HUES64 (cell line): Measurements from ENCODE around the gene HEG1.
"Not testable (repeated sequence)": the region's sequence is repeated elsewhere in the genome, so short reads cannot be mapped to it uniquely, and the experiment has no call there.

Experiments
- H3K27ac ChIP-seq: 2 replicates; pipeline ENCODE4 v1.7.0; 2013; ENCODE audit warnings: low read depth, low read length, inconsistent platforms
- H3K27me3 ChIP-seq: 2 replicates; pipeline ENCODE4 v1.6.1; 2013; ENCODE audit warnings: mild to moderate bottlenecking, low read length; ENCODE audit not compliant: insufficient read depth
- H3K36me3 ChIP-seq: 2 replicates; pipeline ENCODE4 v1.6.1; 2013; ENCODE audit warnings: mild to moderate bottlenecking, low read length; ENCODE audit not compliant: insufficient read depth
- H3K4me1 ChIP-seq: 2 replicates; pipeline ENCODE4 v1.6.1; 2013; ENCODE audit warnings: mild to moderate bottlenecking, low read length, moderate library complexity; ENCODE audit not compliant: insufficient read depth
- H3K4me3 ChIP-seq: 2 replicates; pipeline ENCODE4 v1.5.1; 2013; ENCODE audit warnings: mild to moderate bottlenecking, low read length, moderate library complexity
- H3K9ac ChIP-seq: 2 replicates; pipeline ENCODE4 v1.6.1; 2013; ENCODE audit warnings: mild to moderate bottlenecking, low read depth, low read length
- H3K9me3 ChIP-seq: 2 replicates; pipeline ENCODE4 v1.6.1; 2013; ENCODE audit warnings: low read depth, low read length; ENCODE audit not compliant: insufficient read depth
- WGBS: fragments of 150-250, 120-280 bp; methylation state at CpG from one replicate; pipeline ENCODE4 v1.1.7; 2013; ENCODE audit warnings: missing lambda C conversion rate; 5-methylcytosine and 5-hydroxymethylcytosine counted together

Gene HEG1

GRCh38 chr3:124966521-124967445, 89.0 kb downstream of the HEG1 start:
- Histone ChIP-seq H3K27ac (no peak overlapping the region), H3K4me3 (no peak overlapping the region)
- 92% methylated on average over 7 of the region's 7 CpGs for WGBS

GRCh38 chr3:124965413-124965812, 90.4 kb downstream of the HEG1 start:
- Histone ChIP-seq H3K4me1 (no peaks in the 10 kb centered on the region), H3K4me3 (no peak overlapping the region), H3K9ac (no peak overlapping the region), H3K27ac (no peak overlapping the region), H3K36me3 (peaks cover 17% of the 10 kb centered on the region; the same call in 1 of the 2 replicates), H3K9me3 (no peaks in the 10 kb centered on the region), H3K27me3 (no peaks in the 10 kb centered on the region)
- no CpG with 5 or more reads among the region's 1 CpG for WGBS

More at GRCh38 chr3:124966521-124967445, 89.0 kb downstream of the HEG1 start:
- H3K4me1 ChIP-seq, result no peaks in the 10 kb centered on the region
- peaks cover 17% of the 10 kb centered on the region; the same call in 1 of the 2 replicates for H3K36me3 ChIP-seq
- no peak overlapping the region for H3K9ac ChIP-seq
- H3K9me3 ChIP-seq, result no peaks in the 10 kb centered on the region
- H3K27me3 ChIP-seq, result no peaks in the 10 kb centered on the region

- Histone ChIP-seq H3K9ac (no peak overlapping the region), H3K9me3 (no peaks in the 10 kb centered on the region), H3K36me3 (peaks cover 8% of the 10 kb centered on the region; the same call in 1 of the 2 replicates), H3K27ac (no peak overlapping the region), H3K4me1 (no peaks in the 10 kb centered on the region), H3K4me3 (no peak overlapping the region), H3K27me3 (no peaks in the 10 kb centered on the region)
- 96% methylated on average over 3 of the region's 4 CpGs for WGBS
Observed at GRCh38 chr3:124964387-124964786, 91.4 kb downstream of the HEG1 start.

GRCh38 chr3:124963755-124964154, 92.0 kb downstream of the HEG1 start:
- H3K9me3 ChIP-seq, result no peaks in the 10 kb centered on the region
- peaks cover 2% of the 10 kb centered on the region; the same call in 1 of the 2 replicates for H3K36me3 ChIP-seq
- WGBS, result 96% methylated on average over 3 of the region's 3 CpGs
- no peak overlapping the region for H3K27ac ChIP-seq
- no peaks in the 10 kb centered on the region for H3K27me3 ChIP-seq
- no peak overlapping the region for H3K4me3 ChIP-seq
- H3K4me1 ChIP-seq, result no peaks in the 10 kb centered on the region
- H3K9ac ChIP-seq, result no peak overlapping the region

GRCh38 chr3:124962403-124962940, 93.3 kb downstream of the HEG1 start:
- Histone ChIP-seq H3K9me3 (no peaks in the 10 kb centered on the region), H3K27ac (no peak overlapping the region), H3K4me1 (no peaks in the 10 kb centered on the region), H3K36me3 (no peaks in the 10 kb centered on the region), H3K27me3 (no peaks in the 10 kb centered on the region), H3K4me3 (no peak overlapping the region), H3K9ac (no peak overlapping the region)
- 96% methylated on average over 2 of the region's 2 CpGs for WGBS

GRCh38 chr3:124960698-124961097, 95.1 kb downstream of the HEG1 start:
- Histone ChIP-seq H3K27ac (no peak overlapping the region), H3K4me3 (no peak overlapping the region), H3K27me3 (no peaks in the 10 kb centered on the region), H3K9ac (no peak overlapping the region), H3K4me1 (no peaks in the 10 kb centered on the region), H3K9me3 (no peaks in the 10 kb centered on the region), H3K36me3 (no peaks in the 10 kb centered on the region)
- 93% methylated on average over 5 of the region's 5 CpGs for WGBS

- Histone ChIP-seq H3K9ac (no peak overlapping the region), H3K4me1 (no peaks in the 10 kb centered on the region), H3K27me3 (no peaks in the 10 kb centered on the region), H3K9me3 (no peaks in the 10 kb centered on the region), H3K27ac (no peak overlapping the region), H3K4me3 (no peak overlapping the region), H3K36me3 (no peaks in the 10 kb centered on the region)
- WGBS, result 99% methylated on average over 3 of the region's 3 CpGs
Observed at GRCh38 chr3:124960105-124960504, 95.7 kb downstream of the HEG1 start.

- H3K4me3 ChIP-seq, H3K27ac ChIP-seq, H3K9ac ChIP-seq, H3K9me3 ChIP-seq, H3K27me3 ChIP-seq, H3K4me1 ChIP-seq, H3K36me3 ChIP-seq: not testable (repeated sequence)
- WGBS, result 95% methylated on average over 4 of the region's 4 CpGs
Observed at GRCh38 chr3:124957951-124958350, 97.8 kb downstream of the HEG1 start.

GRCh38 chr3:124952282-124952855, 103.4 kb downstream of the HEG1 start:
- Histone ChIP-seq H3K4me3 (no peak overlapping the region), H3K9ac (no peak overlapping the region), H3K9me3 (no peaks in the 10 kb centered on the region), H3K27me3 (no peaks in the 10 kb centered on the region), H3K36me3 (no peaks in the 10 kb centered on the region), H3K4me1 (peaks cover 3% of the 10 kb centered on the region; the same call in 1 of the 2 replicates), H3K27ac (no peak overlapping the region)
- 90% methylated on average over 5 of the region's 5 CpGs for WGBS

- H3K9ac ChIP-seq, result no peak overlapping the region
- no peaks in the 10 kb centered on the region for H3K36me3 ChIP-seq
- 94% methylated on average over 8 of the region's 8 CpGs for WGBS
- H3K4me1 ChIP-seq, result peaks cover 3% of the 10 kb centered on the region; the same call in 1 of the 2 replicates
- H3K27ac ChIP-seq, result no peak overlapping the region
- no peaks in the 10 kb centered on the region for H3K27me3 ChIP-seq
- no peak overlapping the region for H3K4me3 ChIP-seq
- no peaks in the 10 kb centered on the region for H3K9me3 ChIP-seq
Observed at GRCh38 chr3:124951511-124952281, 104.1 kb downstream of the HEG1 start.
